Vagina (tissue), 2 donors: ENCODE measurements around the gene AADACL4.
"Not testable (repeated sequence)": the region's sequence is repeated elsewhere in the genome, so short reads cannot be mapped to it uniquely, and the experiment has no call there.

Experiments
- CTCF ChIP-seq, 3 experiments: fragments of 450-650 bp in 2 of 3; fragments of 200-600 bp in 1 of 3; sonication (generic) in 1 of 3; IDR thresholded peaks; one replicate each; pipeline ENCODE4 v1.5.1; 2017 to 2019; ENCODE audit warnings: antibody characterized with exemption in 3 of 3, mild to moderate bottlenecking in 2 of 3, moderate library complexity in 2 of 3
- POLR2A ChIP-seq, 2 donors: fragments of 450-650 bp; IDR thresholded peaks; one replicate each; pipeline ENCODE4 v1.6.1; 2017; ENCODE audit warnings: antibody characterized with exemption in 2 of 2, mild to moderate bottlenecking in 2 of 2, moderate library complexity in 2 of 2
- POLR2AphosphoS5 ChIP-seq, 2 donors: sonication (generic); formaldehyde crosslinking; IDR thresholded peaks; one replicate each; pipeline ENCODE4 v1.9.0; 2017; ENCODE audit warnings: antibody characterized with exemption in 2 of 2, mild to moderate bottlenecking in 2 of 2, low read depth in 1 of 2; ENCODE audit not compliant: insufficient read depth in 1 of 2

GRCh38 chr1:12657885-12658512 lies 14.1 kb downstream of the AADACL4 start:
- not testable (repeated sequence) for TF ChIP-seq POLR2AphosphoS5 (IDR thresholded peaks at IDR 0.05; ENCODE audit: insufficient read depth in 1 of 2, low read depth in 1 of 2); CTCF (IDR thresholded peaks at IDR 0.05); POLR2A (IDR thresholded peaks at IDR 0.05)
